OCI-LY3 (cell line): Measurements from ENCODE around the gene ANP32E.
"Not testable (repeated sequence)": the region's sequence is repeated elsewhere in the genome, so short reads cannot be mapped to it uniquely, and the experiment has no call there.

Experiments
- H2AFZ ChIP-seq: fragments of 200-600, 300-600 bp; shearing (Covaris generic); 2 replicates; pipeline ENCODE4 v1.6.0; 2014; ENCODE audit warnings: antibody characterized with exemption, low read depth, low read length
- H3K27ac ChIP-seq: fragments of 200-600, 300-600 bp; sonication (generic); 2 replicates; pipeline ENCODE4 v1.5.1; 2014; ENCODE audit warnings: mild to moderate bottlenecking, low read length, moderate library complexity, mixed read lengths
- H3K27me3 ChIP-seq: fragments of 200-600, 300-600 bp; sonication (generic); 2 replicates; pipeline ENCODE4 v1.6.1; 2014; ENCODE audit warnings: low read depth, low read length, mixed read lengths
- H3K36me3 ChIP-seq: fragments of 200-600, 300-600 bp; sonication (generic); replicated peaks from 2 replicates; pipeline ENCODE3; 2014; ENCODE audit warnings: low read depth, low read length, mixed read lengths
- H3K4me1 ChIP-seq: fragments of 300-600, 200-600 bp; sonication (generic); 2 replicates; pipeline ENCODE4 v1.6.1; 2014; ENCODE audit warnings: low read length, mixed read lengths
- H3K4me2 ChIP-seq: fragments of 200-600, 300-600 bp; sonication (generic); 2 replicates; pipeline ENCODE4 v1.6.1; 2014; ENCODE audit warnings: low read length, mixed read lengths
- H3K4me3 ChIP-seq: fragments of 300-600, 200-600 bp; sonication (generic); 2 replicates; pipeline ENCODE4 v1.5.1; 2014; ENCODE audit warnings: antibody characterized with exemption, mild to moderate bottlenecking, low read length, moderate library complexity
- H3K79me2 ChIP-seq: fragments of 300-600, 200-600 bp; shearing (Covaris generic); 2 replicates; pipeline ENCODE4 v1.6.1; 2014; ENCODE audit warnings: mild to moderate bottlenecking, low read length, mixed read lengths
- H3K9ac ChIP-seq: fragments of 300-600, 200-600 bp; shearing (Covaris generic); 2 replicates; pipeline ENCODE4 v1.6.0; 2014; ENCODE audit warnings: mild to moderate bottlenecking, low read length, moderate library complexity
- H3K9me3 ChIP-seq: fragments of 200-600, 300-600 bp; shearing (Covaris generic); 2 replicates; pipeline ENCODE4 v1.6.1; 2014; ENCODE audit warnings: low read length, mixed read lengths; ENCODE audit not compliant: insufficient read depth
- H4K20me1 ChIP-seq: fragments of 200-600, 300-600 bp; sonication (generic); 2 replicates; pipeline ENCODE4 v1.6.1; 2016; ENCODE audit warnings: low read length, mixed read lengths; ENCODE audit not compliant: insufficient read depth
- EZH2phosphoT487 ChIP-seq: fragments of 200-600 bp; shearing (Covaris generic); IDR thresholded peaks from 2 replicates; pipeline ENCODE4 v1.6.1; 2018; ENCODE audit warnings: antibody characterized with exemption, mixed run types, low read depth
- TF ChIP-seq, protein P1 (sequence below): fragments of 200-600, 300-600 bp; sonication (generic); IDR thresholded peaks from 2 replicates; pipeline ENCODE4 v1.5.1; 2014; ENCODE audit warnings: antibody characterized with exemption, low read length, low read depth

Gene ANP32E

GRCh38 chr1:150221552-150221951 lies 14.4 kb downstream of the ANP32E start:
- Histone ChIP-seq H3K4me3 (no peak overlapping the region), H4K20me1 (no peaks in the 10 kb centered on the region), H3K27ac (no peak overlapping the region), H3K9me3 (no peaks in the 10 kb centered on the region), H3K4me2 (no peak overlapping the region), H3K4me1 (no peaks in the 10 kb centered on the region; the same call in 1 of the 2 replicates), H3K79me2 (peaks cover 18% of the 10 kb centered on the region), H3K9ac (no peak overlapping the region), H2AFZ (no peak overlapping the region), H3K27me3 (no peaks in the 10 kb centered on the region), H3K36me3 (peaks cover 55% of the 10 kb centered on the region)
- no peak for TF ChIP-seq EZH2phosphoT487
- TF ChIP-seq, protein P1, sequence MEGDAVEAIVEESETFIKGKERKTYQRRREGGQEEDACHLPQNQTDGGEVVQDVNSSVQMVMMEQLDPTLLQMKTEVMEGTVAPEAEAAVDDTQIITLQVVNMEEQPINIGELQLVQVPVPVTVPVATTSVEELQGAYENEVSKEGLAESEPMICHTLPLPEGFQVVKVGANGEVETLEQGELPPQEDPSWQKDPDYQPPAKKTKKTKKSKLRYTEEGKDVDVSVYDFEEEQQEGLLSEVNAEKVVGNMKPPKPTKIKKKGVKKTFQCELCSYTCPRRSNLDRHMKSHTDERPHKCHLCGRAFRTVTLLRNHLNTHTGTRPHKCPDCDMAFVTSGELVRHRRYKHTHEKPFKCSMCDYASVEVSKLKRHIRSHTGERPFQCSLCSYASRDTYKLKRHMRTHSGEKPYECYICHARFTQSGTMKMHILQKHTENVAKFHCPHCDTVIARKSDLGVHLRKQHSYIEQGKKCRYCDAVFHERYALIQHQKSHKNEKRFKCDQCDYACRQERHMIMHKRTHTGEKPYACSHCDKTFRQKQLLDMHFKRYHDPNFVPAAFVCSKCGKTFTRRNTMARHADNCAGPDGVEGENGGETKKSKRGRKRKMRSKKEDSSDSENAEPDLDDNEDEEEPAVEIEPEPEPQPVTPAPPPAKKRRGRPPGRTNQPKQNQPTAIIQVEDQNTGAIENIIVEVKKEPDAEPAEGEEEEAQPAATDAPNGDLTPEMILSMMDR, result peak; percentile 43

DNA sequence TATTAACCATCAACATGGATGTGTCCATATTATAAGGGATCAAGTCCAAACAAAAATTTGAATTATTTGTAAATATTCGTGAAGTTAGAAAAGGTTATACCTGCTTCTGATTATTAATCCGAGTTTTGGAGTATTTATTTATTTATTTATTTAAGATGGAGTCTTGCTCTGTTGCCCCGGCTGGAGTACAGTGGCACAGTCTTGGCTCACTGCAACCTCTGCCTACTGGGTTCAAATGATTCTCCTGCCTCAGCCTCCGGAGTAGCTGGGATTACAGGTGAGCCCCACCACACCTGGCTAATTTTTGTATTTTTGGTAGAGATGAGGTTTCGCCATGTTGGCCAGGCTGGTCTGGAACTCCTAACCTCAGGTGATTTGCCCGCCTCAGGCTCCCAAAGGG lies 20.1 kb downstream of the ANP32E start:
- not testable (repeated sequence) for H3K9me3 ChIP-seq, H2AFZ ChIP-seq, H3K4me2 ChIP-seq, H3K79me2 ChIP-seq, H3K4me3 ChIP-seq, H3K9ac ChIP-seq, H4K20me1 ChIP-seq, H3K27ac ChIP-seq, H3K27me3 ChIP-seq
- peaks cover 11% of the 10 kb centered on the region for H3K4me1 ChIP-seq
- H3K36me3 ChIP-seq, result peaks cover 26% of the 10 kb centered on the region

DNA sequence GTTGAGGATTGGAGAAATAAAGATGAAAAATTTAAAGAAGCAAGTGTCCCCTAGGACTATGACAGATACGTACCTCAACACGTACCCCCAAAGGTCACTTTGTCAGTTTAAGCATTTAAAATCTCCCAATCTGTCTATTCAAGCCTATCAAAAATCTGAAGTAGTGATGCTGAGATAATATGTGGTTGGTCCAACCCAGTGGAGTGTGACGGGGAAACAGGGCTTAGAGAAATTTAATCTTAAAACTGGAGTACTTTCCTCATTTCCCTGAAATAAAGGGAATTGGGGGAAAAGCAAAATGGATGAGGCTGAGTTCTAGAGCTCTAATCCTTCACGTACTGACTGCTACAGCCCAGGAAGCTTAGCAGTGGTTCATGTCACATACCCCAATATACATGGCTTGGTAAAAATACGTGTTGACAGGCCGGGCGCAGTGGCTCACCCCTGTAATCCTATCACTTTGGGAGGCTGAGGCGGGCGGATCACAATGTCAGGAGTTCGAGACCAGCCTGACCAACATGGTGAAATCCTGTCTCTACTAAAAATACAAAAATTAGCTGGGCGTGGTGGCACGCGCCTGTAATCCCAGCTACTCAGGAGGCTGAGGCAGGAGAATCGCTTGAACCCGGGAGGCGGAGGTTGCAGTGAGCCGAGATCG lies 21.7 kb downstream of the ANP32E start:
- H3K79me2 ChIP-seq, H4K20me1 ChIP-seq, H3K27me3 ChIP-seq, H3K9me3 ChIP-seq: not testable (repeated sequence)
- Histone ChIP-seq H3K27ac (peak overlapping the region; percentile 75), H3K9ac (peak overlapping the region; percentile 69), H3K4me3 (peak overlapping the region; percentile 76), H3K36me3 (peaks cover 11% of the 10 kb centered on the region), H3K4me2 (peak overlapping the region; percentile 73), H3K4me1 (peaks cover 11% of the 10 kb centered on the region), H2AFZ (peak overlapping the region; percentile 85; the same call in 1 of the 2 replicates)

DNA sequence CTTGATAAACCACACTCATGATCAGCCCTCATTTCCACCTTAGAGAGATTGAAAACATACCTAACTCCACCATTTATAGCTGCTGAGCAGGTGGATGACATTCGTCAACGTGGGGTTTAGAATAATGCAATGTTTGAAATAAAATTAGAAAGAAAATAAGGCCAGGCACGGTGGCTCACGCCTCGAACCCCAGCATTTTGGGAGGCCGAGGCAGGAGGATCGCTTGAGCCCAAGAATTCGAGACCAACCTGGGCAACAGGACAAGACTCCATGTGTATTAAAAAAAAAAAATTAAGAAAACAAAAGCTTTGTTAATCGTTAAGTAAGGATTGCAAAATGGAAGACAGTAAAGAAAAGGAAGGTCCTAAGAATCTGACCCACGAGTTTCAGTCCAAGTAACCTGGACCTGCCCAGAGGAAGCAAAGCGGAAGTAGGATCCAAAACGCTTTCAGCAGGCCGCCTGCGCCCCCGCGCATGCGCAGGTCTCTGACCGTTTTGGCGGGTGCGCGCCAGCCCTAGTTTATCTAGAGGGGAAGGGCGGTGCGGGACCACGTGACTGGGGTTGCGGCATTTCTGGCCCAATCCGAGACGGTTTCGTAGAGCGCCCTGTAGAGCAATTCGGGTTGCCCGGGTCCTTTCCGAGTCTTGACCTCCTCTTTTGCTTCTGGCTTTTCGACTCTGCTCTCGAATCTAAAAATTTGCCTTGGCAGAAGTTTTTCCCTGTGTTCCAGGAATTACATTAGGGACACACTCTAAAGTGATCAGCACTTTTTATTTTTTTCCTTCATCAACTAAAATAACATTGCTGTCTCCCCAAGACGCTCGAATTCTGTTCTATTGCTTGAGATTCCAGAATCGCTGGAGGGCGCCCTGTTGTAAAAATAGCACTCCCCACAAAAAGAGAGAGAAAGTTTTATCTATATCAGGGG lies 22.5 kb downstream of the ANP32E start:
- peak overlapping the region; percentile 73 for H3K4me2 ChIP-seq
- peaks cover 11% of the 10 kb centered on the region for H3K4me1 ChIP-seq
- peak overlapping the region; percentile 75 for H3K27ac ChIP-seq
- peaks cover 4% of the 10 kb centered on the region for H3K36me3 ChIP-seq
- H3K4me3 ChIP-seq, result peak overlapping the region; percentile 76
- peak overlapping the region; percentile 69 for H3K9ac ChIP-seq
- no peaks in the 10 kb centered on the region for H3K27me3 ChIP-seq
- TF ChIP-seq, protein P1, result peak; percentile 87
- no peak for TF ChIP-seq EZH2phosphoT487
- H4K20me1 ChIP-seq, result no peaks in the 10 kb centered on the region
- no peaks in the 10 kb centered on the region for H3K79me2 ChIP-seq
- H2AFZ ChIP-seq, result peak overlapping the region; percentile 85
- H3K9me3 ChIP-seq, result no peaks in the 10 kb centered on the region

DNA sequence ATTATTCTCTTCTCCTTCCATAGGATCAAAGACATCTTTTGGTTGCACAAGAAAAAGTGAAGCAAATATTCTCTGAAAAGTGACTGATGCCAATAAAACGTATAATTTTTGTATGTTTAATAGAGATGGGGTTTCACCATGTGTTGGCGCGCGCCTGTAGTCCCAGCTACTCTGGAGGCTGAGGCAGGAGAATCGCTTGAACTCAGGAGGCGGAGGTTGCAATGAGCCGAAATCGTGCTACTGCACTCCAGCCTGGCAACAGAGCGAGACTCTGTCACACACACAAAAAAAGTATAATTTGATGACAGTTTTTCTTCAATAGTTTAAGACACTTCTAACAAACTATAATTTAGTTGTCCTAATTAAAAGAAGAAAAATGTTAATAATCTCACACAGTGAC lies 23.8 kb downstream of the ANP32E start:
- Histone ChIP-seq H4K20me1 (no peaks in the 10 kb centered on the region), H3K9me3 (no peaks in the 10 kb centered on the region), H3K4me3 (no peak overlapping the region), H2AFZ (no peak overlapping the region), H3K36me3 (peaks cover 2% of the 10 kb centered on the region), H3K4me2 (no peak overlapping the region), H3K9ac (no peak overlapping the region), H3K4me1 (peaks cover 11% of the 10 kb centered on the region), H3K79me2 (no peaks in the 10 kb centered on the region), H3K27ac (no peak overlapping the region), H3K27me3 (no peaks in the 10 kb centered on the region)
- TF ChIP-seq, protein P1, result no peak
- TF ChIP-seq EZH2phosphoT487, result no peak
